HepG2 (cell line): Measurements from ENCODE around the gene CLCNKA. TPM values are rescaled to one million over a fixed set of nuclear protein-coding genes. Genes with fewer than 3 reads are reported as not detected.

Experiments
- ATAD3A ChIP-seq: sonication (generic); formaldehyde crosslinking; IDR thresholded peaks from 2 replicates; pipeline ENCODE4 v1.4.0; 2020; ENCODE audit warnings: missing genetic modification reagents
- BRF2 ChIP-seq: sonication (generic); formaldehyde crosslinking; IDR thresholded peaks from 2 replicates; pipeline ENCODE4 v1.8.1; 2022; ENCODE audit warnings: mild to moderate bottlenecking, missing genetic modification reagents
- CCAR2 ChIP-seq: fragments of 200-400 bp; formaldehyde crosslinking; optimal IDR thresholded peaks from 2 replicates; pipeline ENCODE3; 2018; ENCODE audit warnings: low read depth, mild to moderate bottlenecking, low read length, moderate library complexity
- CHD2 ChIP-seq: IDR thresholded peaks from 2 replicates; pipeline ENCODE4 v1.6.1; 2011; ENCODE audit warnings: low read depth, low read length, improper control_type of control experiment
- DBP ChIP-seq: sonication (generic); formaldehyde crosslinking; IDR thresholded peaks from 2 replicates; pipeline ENCODE4 v1.4.0; 2020; ENCODE audit warnings: missing genetic modification reagents; ENCODE audit errors: not compliant biosample characterization
- DMAP1 ChIP-seq: IDR thresholded peaks from 2 replicates; pipeline ENCODE4 v1.6.1; 2016
- ETV6 ChIP-seq: sonication (generic); formaldehyde crosslinking; conservative IDR thresholded peaks from 2 replicates; pipeline ENCODE4 v1.4.0; 2020; ENCODE audit warnings: missing genetic modification reagents
- EZH2 ChIP-seq: conservative IDR thresholded peaks from 2 replicates; pipeline ENCODE4 v1.6.1; 2012; ENCODE audit warnings: mild to moderate bottlenecking, low read depth, low read length, moderate library complexity
- FIP1L1 ChIP-seq: fragments of 200-400 bp; formaldehyde crosslinking; IDR thresholded peaks from 2 replicates; pipeline ENCODE4 v1.6.1; 2018; ENCODE audit warnings: low read depth, mild to moderate bottlenecking, low read length, moderate library complexity, borderline replicate concordance; ENCODE audit not compliant: insufficient read depth
- FOXA1 ChIP-seq, 2 experiments: fragments of 450-650 bp in 1 of 2; sonication (generic) in 1 of 2; formaldehyde crosslinking in 1 of 2; IDR thresholded peaks; 2 replicates each; pipeline versions ENCODE4 v1.4.0 to v1.6.1; 2016 to 2020; ENCODE audit warnings: missing genetic modification reagents in 1 of 2
- GFI1 ChIP-seq: sonication (generic); formaldehyde crosslinking; IDR thresholded peaks from 2 replicates; pipeline ENCODE4 v1.5.0; 2020; ENCODE audit warnings: missing genetic modification reagents, mild to moderate bottlenecking, borderline replicate concordance
- KAT2B ChIP-seq: fragments of 150-350 bp; IDR thresholded peaks from 2 replicates; pipeline ENCODE4 v1.6.1; 2014; ENCODE audit warnings: low read depth, low read length, borderline replicate concordance
- LBX2 ChIP-seq: sonication (generic); formaldehyde crosslinking; IDR thresholded peaks from 2 replicates; pipeline ENCODE4 v1.5.0; 2020; ENCODE audit warnings: missing genetic modification reagents, mild to moderate bottlenecking, borderline replicate concordance
- MIER3 ChIP-seq: IDR thresholded peaks from 2 replicates; pipeline ENCODE4 v1.6.1; 2016; ENCODE audit warnings: missing compliant biosample characterization, borderline replicate concordance
- MLXIP ChIP-seq: sonication (generic); formaldehyde crosslinking; IDR thresholded peaks from 2 replicates; pipeline ENCODE4 v1.9.0; 2021; ENCODE audit warnings: missing genetic modification reagents, borderline replicate concordance
- NCOA2 ChIP-seq: sonication (generic); formaldehyde crosslinking; IDR thresholded peaks from 2 replicates; pipeline ENCODE4 v1.8.0; 2022; ENCODE audit warnings: inconsistent platforms
- NCOA5 ChIP-seq: sonication (generic); formaldehyde crosslinking; IDR thresholded peaks from 2 replicates; pipeline ENCODE4 v1.4.0; 2020; ENCODE audit warnings: missing genetic modification reagents
- TOPORS ChIP-seq: sonication (generic); formaldehyde crosslinking; IDR thresholded peaks from 2 replicates; pipeline ENCODE4 v1.8.0; 2023; ENCODE audit warnings: mild to moderate bottlenecking, missing genetic modification reagents
- WIZ ChIP-seq: sonication (generic); formaldehyde crosslinking; IDR thresholded peaks from 2 replicates; pipeline ENCODE4 v1.5.1; 2020; ENCODE audit warnings: mild to moderate bottlenecking, missing genetic modification reagents
- ZEB1 ChIP-seq: IDR thresholded peaks from 2 replicates; pipeline ENCODE4 v1.6.1; 2012; ENCODE audit warnings: mild to moderate bottlenecking, low read depth, inconsistent platforms; ENCODE audit not compliant: insufficient replicate concordance
- ZNF207 ChIP-seq: fragments of 450-650 bp; IDR thresholded peaks from 2 replicates; pipeline ENCODE4 v1.6.1; 2016; ENCODE audit warnings: antibody characterized with exemption, borderline replicate concordance
- ZNF274 ChIP-seq: sonication (generic); formaldehyde crosslinking; IDR thresholded peaks from 2 replicates; pipeline ENCODE4 v1.5.1; 2020; ENCODE audit warnings: mild to moderate bottlenecking, missing genetic modification reagents
- ZNF367 ChIP-seq: sonication (generic); formaldehyde crosslinking; IDR thresholded peaks from 2 replicates; pipeline ENCODE4 v1.4.0; 2020; ENCODE audit warnings: missing genetic modification reagents, borderline replicate concordance
- polyA plus RNA-seq, 8 experiments: library from polyadenylated mRNA; depleted of rRNA in 3 of 8; stranded (reverse) in 7 of 8; unstranded in 1 of 8; fragments of >200 nt; fragmentation: Illumina TruSeq in 4 of 8; extraction: Trizol in 4 of 8; gene quantifications; 2 replicates each; pipeline versions ENCODE4 v1.2.1 to v1.2.3, GENCODE V29; 2011 to 2016; ENCODE audit warnings: low read depth in 4 of 8, missing spikeins in 1 of 8, mixed read lengths in 1 of 8; ENCODE audit not compliant: insufficient read depth in 1 of 8
- total RNA-seq, 5 experiments: library from RNA; depleted of rRNA; stranded (reverse); fragments of >200 nt; fragmentation: Illumina TruSeq; extraction: Trizol; gene quantifications; 2 replicates each; pipeline ENCODE4 v1.2.3, GENCODE V29; 2016; ENCODE audit warnings: low read depth in 1 of 5

Gene CLCNKA
- total and polyA plus RNA-seq, 2 of the 13 experiments (the other 11 are each of a cell fraction or from before 2014, with no cell fraction given) = 0.03 TPM; not detected in 1

GRCh38 chr1:16067127-16067768 lies 45.4 kb downstream of the CLCNKA start (continued):
- TF ChIP-seq BRF2 (CRISPR knock-in tag) (no peak), EZH2 (no peak), GFI1 (CRISPR knock-in tag) (no peak), NCOA5 (CRISPR knock-in tag) (no peak), NCOA2 (CRISPR knock-in tag) (no peak), ZNF207 (no peak), LBX2 (no peak; the same call in 1 of the 2 replicates), ZEB1 (no peak), DBP (no peak), MLXIP (CRISPR knock-in tag) (no peak), MIER3 (CRISPR knock-in tag) (no peak), CCAR2 (no peak), WIZ (CRISPR knock-in tag) (no peak), ZNF367 (no peak), ZNF274 (CRISPR knock-in tag) (no peak), CHD2 (no peak), FIP1L1 (no peak), FOXA1 (IDR thresholded peaks at IDR 0.05) (no peak), FOXA1 (CRISPR knock-in tag; IDR thresholded peaks at IDR 0.05) (no peak), DMAP1 (CRISPR knock-in tag) (no peak), ATAD3A (CRISPR knock-in tag) (no peak), TOPORS (CRISPR knock-in tag) (no peak), ETV6 (CRISPR knock-in tag) (no peak), KAT2B (no peak)
